Stomach (tissue), 4 donors: ENCODE measurements around the gene ABHD17B.

ENCODE experiments used
- EP300 ChIP-seq: sonication (generic); formaldehyde crosslinking; IDR thresholded peaks from one replicate; pipeline ENCODE4 v1.6.1; 2017; ENCODE audit warnings: antibody characterized with exemption
- POLR2AphosphoS5 ChIP-seq, 3 donors: sonication (generic); formaldehyde crosslinking; IDR thresholded peaks; one replicate each; pipeline ENCODE4 v1.6.1; 2016; ENCODE audit warnings: antibody characterized with exemption in 3 of 3

- TF ChIP-seq POLR2AphosphoS5 (IDR thresholded peaks at IDR 0.05) (no peak), EP300 (no peak)
These were observed 31.1 kb upstream of the ABHD17B start for GRCh38 chr9:71941998-71942567.
